Subcutaneous adipose tissue (tissue), 4 donors: ENCODE data around the gene MPND. TPM values are rescaled to one million over a fixed set of nuclear protein-coding genes. Genes with fewer than 3 reads are reported as not detected.

Experiments used
- CTCF ChIP-seq: fragments of 450-650 bp; IDR thresholded peaks from one replicate; pipeline ENCODE4 v1.5.1; 2016; ENCODE audit warnings: low read depth, mild to moderate bottlenecking, control low read depth, antibody characterized with exemption, moderate library complexity
- total RNA-seq, 4 donors: library from RNA; depleted of rRNA; stranded (reverse); fragments of >200 nt; gene quantifications; one replicate each; pipeline ENCODE4 v1.1.0, GENCODE V29; 2016

MPND gene
- 10 to 100 TPM in 1 of 4 donors, 1 to 10 TPM in 3; 3.8 to 13.2 (median 8.4) TPM for total RNA-seq

DNA sequence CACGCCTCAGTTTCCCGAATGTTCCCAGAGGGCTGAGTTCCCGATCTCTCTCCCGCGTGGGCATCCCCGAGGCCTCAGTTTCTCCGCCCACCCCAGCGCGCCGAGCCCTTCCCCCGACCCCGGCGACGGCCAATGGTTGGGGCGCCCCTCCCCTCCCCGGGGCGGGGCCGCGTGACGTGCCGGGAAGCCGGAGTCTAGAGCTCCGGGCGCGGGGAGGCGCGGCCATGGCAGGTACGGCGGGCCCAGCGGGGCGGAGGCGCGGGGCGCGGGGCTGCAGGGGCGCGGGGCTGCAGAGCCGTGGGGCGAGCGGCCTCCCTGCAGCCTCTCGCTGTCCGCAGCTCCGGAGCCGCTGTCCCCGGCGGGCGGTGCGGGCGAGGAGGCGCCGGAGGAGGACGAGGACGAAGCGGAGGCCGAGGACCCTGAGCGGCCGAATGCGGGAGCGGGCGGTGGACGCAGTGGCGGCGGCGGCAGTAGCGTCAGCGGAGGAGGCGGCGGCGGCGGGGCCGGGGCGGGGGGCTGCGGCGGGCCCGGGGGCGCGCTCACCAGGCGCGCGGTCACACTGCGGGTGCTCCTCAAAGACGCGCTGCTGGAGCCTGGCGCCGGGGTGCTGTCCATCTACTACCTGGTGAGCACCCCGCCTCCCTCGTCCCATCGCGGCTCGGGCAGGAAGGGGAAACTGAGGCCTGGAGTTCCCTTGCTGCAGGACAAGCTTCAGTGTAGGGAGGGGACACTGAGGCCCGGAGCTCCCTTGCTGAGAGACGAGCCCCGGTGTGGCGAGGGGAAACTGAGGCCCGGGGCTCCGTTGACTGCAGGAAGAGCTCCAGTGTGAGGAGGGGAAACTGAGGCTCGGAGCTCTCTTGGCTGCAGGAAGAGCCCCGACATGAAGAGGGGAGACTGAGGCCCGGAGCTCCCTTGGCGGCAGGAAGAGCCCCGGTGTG lies at the start of gene MPND:
TSS of gene MPND (plus strand) at position 193 of the 938 bp plus-strand sequence. CDS start at position 225, 32 bp downstream.
- TF ChIP-seq CTCF = no peak

DNA sequence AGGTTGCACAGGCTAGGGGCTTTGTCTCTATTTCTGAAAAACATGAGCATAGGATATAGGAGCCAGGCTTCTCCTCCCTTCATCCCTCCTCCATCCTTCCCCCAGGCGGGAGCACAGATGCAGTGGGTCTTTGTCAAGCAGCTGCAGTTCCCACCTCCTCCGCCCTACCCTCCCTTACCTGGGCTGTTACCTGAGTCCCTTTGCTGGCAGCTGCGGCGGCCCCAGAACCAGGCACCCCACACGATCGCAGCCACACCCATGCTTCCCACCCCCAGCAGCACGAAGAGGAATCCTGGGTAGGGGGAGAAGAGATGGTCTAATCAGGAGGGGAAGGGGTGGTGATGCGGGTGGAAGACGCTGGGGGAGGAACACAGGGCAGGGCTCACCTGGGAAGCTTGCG lies 49.0 kb upstream of the MPND start:
- TF ChIP-seq CTCF = no peak

- TF ChIP-seq CTCF = no peak
Observed at GRCh38 chr19:4295972-4296771, 47.2 kb upstream of the MPND start.

- no peak for TF ChIP-seq CTCF
Observed at GRCh38 chr19:4297901-4298809, 45.2 kb upstream of the MPND start.

GRCh38 chr19:4298810-4299550 lies 44.4 kb upstream of the MPND start:
- no peak for TF ChIP-seq CTCF

GRCh38 chr19:4300589-4300988 lies 42.8 kb upstream of the MPND start:
- TF ChIP-seq CTCF = no peak
